ENCODE measurements around the gene NEUROG1. TPM values are rescaled to one million over a fixed set of nuclear protein-coding genes. Genes with fewer than 3 reads are reported as not detected.

NEUROG1 gene
- total and polyA plus RNA-seq, 10 of the 15 experiments (the other 5 are each of a cell fraction or from before 2014, with no cell fraction given), result not detected

DNA sequence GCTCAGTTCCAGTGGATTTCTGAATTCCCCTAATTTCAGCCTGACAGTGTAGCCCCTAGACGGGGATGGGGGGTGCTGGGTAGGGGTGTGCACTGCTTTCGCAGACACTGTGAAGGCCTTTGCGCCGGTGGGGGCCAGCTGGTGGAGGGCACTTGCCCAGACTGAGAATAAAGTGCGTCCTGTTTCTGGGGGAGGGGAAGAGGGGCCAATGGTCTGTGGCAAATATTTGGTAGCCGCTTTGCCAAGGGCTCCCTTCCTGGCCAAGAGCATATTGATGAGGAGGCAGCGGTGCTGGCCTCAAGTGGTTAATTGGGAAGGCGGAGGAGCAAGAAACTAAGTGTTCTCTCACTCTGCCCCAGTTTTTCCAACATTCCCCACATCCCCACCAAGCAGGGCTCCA is 41.7 kb upstream of the NEUROG1 start (continued):
- no peak for TF ChIP-seq NR2C2 (IDR thresholded peaks at IDR 0.05; ENCODE audit: borderline replicate concordance, control insufficient read depth, insufficient read length, low read depth)

DNA sequence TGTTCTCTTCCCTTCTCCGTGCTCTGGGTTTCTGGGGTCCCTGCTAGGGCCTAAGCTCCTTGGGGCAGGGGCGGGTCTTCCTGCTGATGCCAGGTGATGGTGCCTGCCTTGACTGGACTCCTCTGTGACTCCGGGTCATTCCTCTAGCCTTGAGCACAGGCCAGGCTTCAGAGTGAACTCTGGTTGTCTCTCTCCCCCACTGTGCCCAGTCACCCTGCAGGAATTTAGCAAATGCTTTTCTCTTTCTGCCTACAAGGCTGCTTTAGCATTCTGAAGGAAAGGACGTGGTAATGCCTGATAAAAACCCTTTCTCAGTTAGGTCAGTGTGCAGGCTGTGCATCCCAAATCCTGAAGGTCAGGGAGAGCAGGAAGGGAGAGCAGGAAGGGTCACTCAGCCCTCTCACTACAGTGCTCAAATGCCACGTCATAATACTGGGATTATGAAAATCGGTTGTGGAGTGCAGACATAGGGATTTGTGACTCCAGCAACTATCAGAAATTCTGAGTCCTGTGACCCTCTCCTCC is 40.4 kb upstream of the NEUROG1 start:
- TF ChIP-seq KDM1A (IDR thresholded peaks at IDR 0.05; ENCODE audit: borderline replicate concordance), result no peak
- Histone ChIP-seq H2AFZ (ENCODE audit: control insufficient read depth, low read depth, low read length) (no peak overlapping the region), H4K20me1 (ENCODE audit: control insufficient read depth, insufficient read depth) (no peaks in the 10 kb centered on the region), H3K27ac (ENCODE audit: control insufficient read depth, insufficient read depth) (no peak overlapping the region), H3K9me3 (replicated peaks; ENCODE audit: control insufficient read depth, insufficient read depth, low read length) (no peaks in the 10 kb centered on the region; the same call in 2 of the 3 replicates), H3K4me2 (ENCODE audit: control insufficient read depth, insufficient read depth) (no peak overlapping the region), H3K27me3 (replicated peaks in 1 of 2; ENCODE audit: control insufficient read depth in 2 of 2, insufficient read depth in 2 of 2, low read length in 1 of 2) (peaks cover 0 to 16% of the 10 kb centered on the region in 2 experiments), H3K79me2 (ENCODE audit: control insufficient read depth, insufficient read depth, low read length) (no peaks in the 10 kb centered on the region), H3K4me3 (no peak overlapping the region), H3K9ac (ENCODE audit: control insufficient read depth, insufficient read depth, low read length) (no peak overlapping the region), H3K4me1 (ENCODE audit: control insufficient read depth, insufficient read depth, low read length) (no peaks in the 10 kb centered on the region; the same call in 1 of the 2 replicates), H3K36me3 (ENCODE audit: control insufficient read depth in 2 of 2, insufficient read depth in 2 of 2, low read length in 1 of 2) (no peaks in the 10 kb centered on the region)
- intact Hi-C loops (cut with micrococcal nuclease; ENCODE audit: unreplicated experiment) (no loop called here), in situ Hi-C loops (cut with MboI) (no loop called here)
- ATAC-seq (no peak), FAIRE-seq (no peak), DNase-seq (ENCODE audit: low read depth, low spot score) (no peak)
- BruUV-seq (replicated peaks), result no TSS peak
- ChIA-PET POLR2A (no interaction called here), SMC1A (ENCODE audit: uncharacterized antibody, unreplicated experiment) (no interaction called here), CTCF (interaction anchor here (2.4 kb wide), 1 partner anchor 10 kb away, joined by 12 read pairs; no protein-coding TSS in a partner anchor), RAD21 (ENCODE audit: unreplicated experiment) (no interaction called here)
- WGBS (ENCODE audit: insufficient coverage, insufficient replicate concordance, low lambda C conversion rate, missing lambda C conversion rate), result under 1% methylated on average over 6 of the region's 6 CpGs

DNA sequence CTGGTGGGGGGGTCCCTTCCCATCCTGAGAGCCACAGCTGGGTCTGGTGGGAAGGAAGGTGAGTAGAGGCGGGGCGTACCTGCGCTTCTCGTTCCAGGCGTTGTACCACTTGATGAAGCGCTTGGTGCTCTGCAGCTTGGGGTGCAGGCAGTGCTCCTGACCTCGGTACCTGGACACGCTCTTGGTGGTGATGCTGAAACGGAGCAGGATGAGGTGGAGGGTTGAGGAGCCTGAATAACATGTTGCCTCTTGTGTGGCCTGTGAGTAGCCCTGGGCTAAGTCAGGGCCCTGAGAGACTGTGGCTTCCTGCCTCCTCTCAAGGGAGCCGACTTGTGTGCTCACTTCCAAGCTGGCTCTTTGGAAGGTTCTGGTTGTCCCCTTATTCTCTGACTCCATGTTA is 38.7 kb upstream of the NEUROG1 start:
- Histone ChIP-seq H3K4me3 (no peak overlapping the region), H4K20me1 (ENCODE audit: control insufficient read depth, insufficient read depth) (no peaks in the 10 kb centered on the region), H3K9me3 (replicated peaks; ENCODE audit: control insufficient read depth, insufficient read depth, low read length) (no peaks in the 10 kb centered on the region; the same call in 2 of the 3 replicates), H3K27me3 (replicated peaks in 1 of 2; ENCODE audit: control insufficient read depth in 2 of 2, insufficient read depth in 2 of 2, low read length in 1 of 2) (peaks cover 0 to 16% of the 10 kb centered on the region in 2 experiments), H3K79me2 (ENCODE audit: control insufficient read depth, insufficient read depth, low read length) (no peaks in the 10 kb centered on the region), H3K9ac (ENCODE audit: control insufficient read depth, insufficient read depth, low read length) (no peak overlapping the region), H3K4me1 (ENCODE audit: control insufficient read depth, insufficient read depth, low read length) (no peaks in the 10 kb centered on the region; the same call in 1 of the 2 replicates), H3K27ac (ENCODE audit: control insufficient read depth, insufficient read depth) (no peak overlapping the region), H2AFZ (ENCODE audit: control insufficient read depth, low read depth, low read length) (no peak overlapping the region), H3K4me2 (ENCODE audit: control insufficient read depth, insufficient read depth) (no peak overlapping the region), H3K36me3 (ENCODE audit: control insufficient read depth in 2 of 2, insufficient read depth in 2 of 2, low read length in 1 of 2) (no peaks in the 10 kb centered on the region)
- intact Hi-C loops (cut with micrococcal nuclease; ENCODE audit: unreplicated experiment) (no loop called here), in situ Hi-C loops (cut with MboI) (no loop called here)
- no peak for DNase-seq (ENCODE audit: low read depth, low spot score)
- RAD21 ChIA-PET (ENCODE audit: unreplicated experiment), result no interaction called here
- CTCF ChIA-PET, result interaction anchor here (0.7 to 1.0 kb wide), 3 partner anchors 11 to 154 kb away, joined by 3 to 4 read pairs (median 3); no protein-coding TSS in a partner anchor
- SMC1A ChIA-PET (ENCODE audit: uncharacterized antibody, unreplicated experiment), result no interaction called here
- WGBS (ENCODE audit: insufficient coverage, insufficient replicate concordance, low lambda C conversion rate, missing lambda C conversion rate), result 53% methylated on average over 10 of the region's 10 CpGs
- ATAC-seq, result no peak
- POLR2A ChIA-PET, result no interaction called here
- no peak for FAIRE-seq
- BruUV-seq (replicated peaks), result no TSS peak
- TF ChIP-seq CHD4 (IDR thresholded peaks at IDR 0.05), result no peak
- TF ChIP-seq EP300 (IDR thresholded peaks at IDR 0.05; ENCODE audit: borderline replicate concordance in 1 of 2, control insufficient read depth in 1 of 2, low read depth in 2 of 2, low read length in 2 of 2), result no peak
- TF ChIP-seq, protein P1, sequence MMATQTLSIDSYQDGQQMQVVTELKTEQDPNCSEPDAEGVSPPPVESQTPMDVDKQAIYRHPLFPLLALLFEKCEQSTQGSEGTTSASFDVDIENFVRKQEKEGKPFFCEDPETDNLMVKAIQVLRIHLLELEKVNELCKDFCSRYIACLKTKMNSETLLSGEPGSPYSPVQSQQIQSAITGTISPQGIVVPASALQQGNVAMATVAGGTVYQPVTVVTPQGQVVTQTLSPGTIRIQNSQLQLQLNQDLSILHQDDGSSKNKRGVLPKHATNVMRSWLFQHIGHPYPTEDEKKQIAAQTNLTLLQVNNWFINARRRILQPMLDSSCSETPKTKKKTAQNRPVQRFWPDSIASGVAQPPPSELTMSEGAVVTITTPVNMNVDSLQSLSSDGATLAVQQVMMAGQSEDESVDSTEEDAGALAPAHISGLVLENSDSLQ (IDR thresholded peaks at IDR 0.05), result no peak
- TF ChIP-seq, protein P2, sequence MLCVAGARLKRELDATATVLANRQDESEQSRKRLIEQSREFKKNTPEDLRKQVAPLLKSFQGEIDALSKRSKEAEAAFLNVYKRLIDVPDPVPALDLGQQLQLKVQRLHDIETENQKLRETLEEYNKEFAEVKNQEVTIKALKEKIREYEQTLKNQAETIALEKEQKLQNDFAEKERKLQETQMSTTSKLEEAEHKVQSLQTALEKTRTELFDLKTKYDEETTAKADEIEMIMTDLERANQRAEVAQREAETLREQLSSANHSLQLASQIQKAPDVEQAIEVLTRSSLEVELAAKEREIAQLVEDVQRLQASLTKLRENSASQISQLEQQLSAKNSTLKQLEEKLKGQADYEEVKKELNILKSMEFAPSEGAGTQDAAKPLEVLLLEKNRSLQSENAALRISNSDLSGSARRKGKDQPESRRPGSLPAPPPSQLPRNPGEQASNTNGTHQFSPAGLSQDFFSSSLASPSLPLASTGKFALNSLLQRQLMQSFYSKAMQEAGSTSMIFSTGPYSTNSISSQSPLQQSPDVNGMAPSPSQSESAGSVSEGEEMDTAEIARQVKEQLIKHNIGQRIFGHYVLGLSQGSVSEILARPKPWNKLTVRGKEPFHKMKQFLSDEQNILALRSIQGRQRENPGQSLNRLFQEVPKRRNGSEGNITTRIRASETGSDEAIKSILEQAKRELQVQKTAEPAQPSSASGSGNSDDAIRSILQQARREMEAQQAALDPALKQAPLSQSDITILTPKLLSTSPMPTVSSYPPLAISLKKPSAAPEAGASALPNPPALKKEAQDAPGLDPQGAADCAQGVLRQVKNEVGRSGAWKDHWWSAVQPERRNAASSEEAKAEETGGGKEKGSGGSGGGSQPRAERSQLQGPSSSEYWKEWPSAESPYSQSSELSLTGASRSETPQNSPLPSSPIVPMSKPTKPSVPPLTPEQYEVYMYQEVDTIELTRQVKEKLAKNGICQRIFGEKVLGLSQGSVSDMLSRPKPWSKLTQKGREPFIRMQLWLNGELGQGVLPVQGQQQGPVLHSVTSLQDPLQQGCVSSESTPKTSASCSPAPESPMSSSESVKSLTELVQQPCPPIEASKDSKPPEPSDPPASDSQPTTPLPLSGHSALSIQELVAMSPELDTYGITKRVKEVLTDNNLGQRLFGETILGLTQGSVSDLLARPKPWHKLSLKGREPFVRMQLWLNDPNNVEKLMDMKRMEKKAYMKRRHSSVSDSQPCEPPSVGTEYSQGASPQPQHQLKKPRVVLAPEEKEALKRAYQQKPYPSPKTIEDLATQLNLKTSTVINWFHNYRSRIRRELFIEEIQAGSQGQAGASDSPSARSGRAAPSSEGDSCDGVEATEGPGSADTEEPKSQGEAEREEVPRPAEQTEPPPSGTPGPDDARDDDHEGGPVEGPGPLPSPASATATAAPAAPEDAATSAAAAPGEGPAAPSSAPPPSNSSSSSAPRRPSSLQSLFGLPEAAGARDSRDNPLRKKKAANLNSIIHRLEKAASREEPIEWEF (IDR thresholded peaks at IDR 0.05; ENCODE audit: insufficient replicate concordance, low read depth, low read length), result no peak
- no peak for TF ChIP-seq PML (IDR thresholded peaks at IDR 0.05; ENCODE audit: low read length)
- no peak for TF ChIP-seq CREM (IDR thresholded peaks at IDR 0.05; ENCODE audit: low read depth)

All from GM12878 (cell line).